ENCODE data around the gene TMEM258.

DNA sequence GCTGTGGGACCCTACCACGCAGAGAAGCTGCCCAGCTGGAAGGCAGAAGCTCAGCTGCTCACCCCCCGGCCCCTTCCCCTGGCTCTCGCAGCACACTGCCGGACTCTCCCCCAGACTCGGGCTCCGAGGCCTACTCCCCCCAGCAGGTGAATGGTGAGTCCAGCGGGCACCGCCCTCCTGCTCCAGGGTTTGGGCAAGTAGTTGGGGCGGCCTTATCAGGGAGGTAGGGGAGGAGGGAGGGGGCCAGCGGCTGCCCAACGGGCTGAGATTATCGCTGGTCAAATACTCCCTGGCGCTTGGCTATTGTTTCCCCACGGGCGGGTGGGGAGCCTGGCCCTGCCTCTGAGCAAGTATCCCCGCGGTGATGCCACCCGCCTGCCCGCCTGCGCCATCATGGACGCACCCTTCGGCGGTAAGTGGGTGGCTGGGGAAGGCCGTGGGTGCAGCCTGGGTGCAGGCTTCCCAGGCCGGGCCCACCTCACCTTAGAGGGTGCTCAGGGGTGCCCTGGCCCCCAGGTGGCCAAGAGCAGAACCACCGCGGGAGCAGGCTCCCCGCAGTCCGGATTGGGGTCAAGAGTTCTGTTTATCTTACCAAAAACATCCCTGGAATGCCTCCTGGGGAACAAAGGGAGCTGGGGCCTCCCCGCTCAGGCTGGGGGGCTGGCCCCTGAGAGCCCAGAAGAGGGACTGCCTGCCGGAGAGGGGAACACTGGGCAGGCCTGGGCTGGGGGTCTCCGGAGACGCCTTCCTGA lies 23.1 kb downstream of the TMEM258 start:
- TF ChIP-seq EZH2 (IDR thresholded peaks at IDR 0.05; ENCODE audit: insufficient read depth, poor library complexity, severe bottlenecking): no peak
- no peak for TF ChIP-seq EZH2phosphoT487 (IDR thresholded peaks at IDR 0.05; ENCODE audit: insufficient read depth, low read depth)
